Mucosa of rectum (tissue), 2 donors: ENCODE results near the gene MAN1A1.
"Not testable (repeated sequence)": the region's sequence is repeated elsewhere in the genome, so short reads cannot be mapped to it uniquely, and the experiment has no call there.

Experiments used
- H3K27ac ChIP-seq, 2 donors: one replicate each; pipeline ENCODE4 v1.7.0; 2013; ENCODE audit warnings: inconsistent platforms in 2 of 2, low read depth in 2 of 2, low read length in 2 of 2
- H3K27me3 ChIP-seq, 2 donors: one replicate each; pipeline ENCODE4 v1.7.0; 2013; ENCODE audit warnings: low read length in 2 of 2; ENCODE audit not compliant: control insufficient read depth in 2 of 2, insufficient read depth in 2 of 2
- H3K36me3 ChIP-seq, 2 donors: one replicate each; pipeline ENCODE4 v1.7.0; 2013; ENCODE audit warnings: low read length in 2 of 2; ENCODE audit not compliant: control insufficient read depth in 2 of 2, insufficient read depth in 2 of 2
- H3K4me1 ChIP-seq, 2 donors: one replicate each; pipeline ENCODE4 v1.7.0; 2013; ENCODE audit warnings: low read length in 2 of 2, mild to moderate bottlenecking in 1 of 2; ENCODE audit not compliant: control insufficient read depth in 2 of 2, insufficient read depth in 2 of 2
- H3K4me3 ChIP-seq, 2 donors: one replicate each; pipeline ENCODE4 v1.7.0; 2013; ENCODE audit warnings: low read length in 2 of 2
- H3K9ac ChIP-seq, 2 donors: one replicate each; pipeline ENCODE4 v1.7.0; 2013; ENCODE audit warnings: low read length in 2 of 2, low read depth in 1 of 2, mild to moderate bottlenecking in 1 of 2
- H3K9me3 ChIP-seq, 2 donors: one replicate each; pipeline ENCODE4 v1.7.0; 2013; ENCODE audit warnings: low read length in 2 of 2; ENCODE audit not compliant: control insufficient read depth in 2 of 2
- donor health status: healthy.
- donor health status: Normal muscosa, but diverticular disease.

Gene MAN1A1

GRCh38 chr6:119349361-119350201 lies at the start of gene MAN1A1:
Gene MAN1A1, minus strand, starts transcription at chr6:119349761. Its CDS starts 696 bp downstream, at chr6:119349065.
- Histone ChIP-seq H3K36me3 (no peaks in the 10 kb centered on the region), H3K4me1 (peaks cover 14 to 16% of the 10 kb centered on the region in 2 donors), H3K9me3 (no peaks in the 10 kb centered on the region), H3K9ac (peak within 1 kb of the TSS; percentile 89 to 90), H3K27ac (peak within 1 kb of the TSS; percentile 91 to 92), H3K4me3 (peak within 1 kb of the TSS; percentile 94 to 95), H3K27me3 (no peaks in the 10 kb centered on the region)

DNA sequence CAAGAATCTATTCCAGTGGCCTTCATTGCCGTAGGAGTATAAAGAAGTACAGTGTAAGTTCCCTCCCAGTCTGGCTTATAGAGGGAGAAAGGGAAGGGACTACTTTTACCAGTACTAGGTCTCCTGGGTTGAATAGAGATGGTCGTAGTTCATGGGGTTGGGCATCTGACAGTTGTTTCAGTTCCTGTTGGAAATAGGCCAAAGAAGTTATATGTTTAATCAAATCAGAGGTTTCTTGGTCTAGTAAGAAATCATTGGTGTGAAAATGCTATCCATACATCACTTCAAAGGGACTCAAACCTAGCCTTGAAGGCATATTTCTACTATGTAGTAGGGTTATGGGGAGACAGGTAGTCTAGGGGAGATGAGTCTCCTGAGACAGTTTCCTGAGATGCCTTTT lies 45.6 kb upstream of the MAN1A1 start:
- Histone ChIP-seq H3K4me3 (no peak overlapping the region), H3K36me3 (no peaks in the 10 kb centered on the region), H3K4me1 (no peaks in the 10 kb centered on the region), H3K27ac (no peak overlapping the region), H3K9me3 (peaks cover 0 to 3% of the 10 kb centered on the region in 2 donors), H3K9ac (no peak overlapping the region), H3K27me3 (no peaks in the 10 kb centered on the region)

GRCh38 chr6:119390247-119390793 lies 40.8 kb upstream of the MAN1A1 start:
- H3K9ac ChIP-seq, result no peak overlapping the region
- no peaks in the 10 kb centered on the region for H3K4me1 ChIP-seq
- H3K27ac ChIP-seq, result no peak overlapping the region

DNA sequence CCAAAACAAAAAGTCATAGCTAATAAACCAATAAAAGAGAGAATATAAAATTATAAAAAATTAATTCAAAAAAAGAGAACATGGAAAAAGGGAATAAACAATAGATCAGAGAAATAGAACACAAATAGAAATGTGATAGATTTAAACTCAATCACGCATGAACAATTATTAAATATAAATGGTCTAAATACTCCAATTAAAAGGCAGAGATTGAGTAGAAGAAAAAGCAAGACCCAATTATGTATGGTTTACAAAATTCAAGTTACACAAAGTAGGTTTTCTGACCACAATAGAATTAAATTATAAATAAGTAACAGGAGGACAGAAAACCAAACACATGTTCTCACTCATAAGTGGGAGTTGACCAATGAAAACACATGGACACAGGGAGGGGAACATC lies 36.4 kb upstream of the MAN1A1 start:
- Histone ChIP-seq H3K27ac (no peak overlapping the region), H3K27me3 (no peaks in the 10 kb centered on the region), H3K4me3 (no peak overlapping the region), H3K4me1 (no peaks in the 10 kb centered on the region), H3K36me3 (no peaks in the 10 kb centered on the region), H3K9me3 (no peaks in the 10 kb centered on the region), H3K9ac (no peak overlapping the region)

More at GRCh38 chr6:119390247-119390793, 40.8 kb upstream of the MAN1A1 start:
- H3K36me3 ChIP-seq, result no peaks in the 10 kb centered on the region
- no peaks in the 10 kb centered on the region for H3K9me3 ChIP-seq
- H3K27me3 ChIP-seq, result no peaks in the 10 kb centered on the region
- no peak overlapping the region for H3K4me3 ChIP-seq

DNA sequence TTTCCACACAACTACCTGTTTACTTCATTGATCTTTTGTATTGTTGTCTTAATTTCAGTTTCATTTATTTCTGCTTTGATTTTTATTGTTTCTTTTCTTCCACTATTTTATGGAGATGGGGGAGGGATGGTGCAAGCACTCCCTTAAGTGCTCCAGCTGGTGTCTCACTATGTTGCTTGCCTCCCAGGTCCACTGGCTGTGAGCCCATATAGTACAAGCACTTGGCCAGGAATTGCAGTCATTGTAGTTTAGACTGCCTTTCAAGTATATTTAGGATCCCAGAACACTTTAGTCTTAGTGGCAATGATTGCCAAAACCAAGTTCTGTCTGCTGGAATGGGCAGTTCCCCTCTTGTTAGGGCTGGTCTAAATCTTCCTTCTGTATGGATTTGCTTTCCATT lies 34.9 kb upstream of the MAN1A1 start:
- Histone ChIP-seq H3K4me3 (no peak overlapping the region), H3K9me3 (no peaks in the 10 kb centered on the region), H3K27me3 (no peaks in the 10 kb centered on the region), H3K36me3 (no peaks in the 10 kb centered on the region), H3K9ac (no peak overlapping the region), H3K4me1 (no peaks in the 10 kb centered on the region), H3K27ac (no peak overlapping the region)

- Histone ChIP-seq H3K9ac (no peak overlapping the region), H3K27ac (no peak overlapping the region), H3K9me3 (no peaks in the 10 kb centered on the region), H3K4me1 (no peaks in the 10 kb centered on the region), H3K36me3 (no peaks in the 10 kb centered on the region), H3K27me3 (no peaks in the 10 kb centered on the region), H3K4me3 (no peak overlapping the region)
Observed at GRCh38 chr6:119379809-119380208, 30.2 kb upstream of the MAN1A1 start.

DNA sequence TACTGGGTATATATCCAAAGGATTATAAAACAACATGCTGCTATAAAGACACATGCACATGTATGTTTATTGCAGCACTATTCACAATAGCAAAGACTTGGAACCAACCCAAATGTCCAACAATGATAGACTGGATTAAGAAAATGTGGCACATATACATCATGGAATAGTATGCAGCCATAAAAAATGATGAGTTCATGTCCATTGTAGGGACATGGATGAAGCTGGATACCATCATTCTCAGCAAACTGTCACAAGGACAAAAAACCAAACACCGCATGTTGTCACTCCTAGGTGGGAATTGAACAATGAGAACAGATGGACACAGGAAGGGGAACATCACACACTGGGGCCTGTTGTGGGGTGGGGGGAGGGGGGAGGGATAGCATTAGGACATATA lies 27.5 kb upstream of the MAN1A1 start:
- not testable (repeated sequence) for H3K4me1 ChIP-seq, H3K9me3 ChIP-seq, H3K27me3 ChIP-seq

DNA sequence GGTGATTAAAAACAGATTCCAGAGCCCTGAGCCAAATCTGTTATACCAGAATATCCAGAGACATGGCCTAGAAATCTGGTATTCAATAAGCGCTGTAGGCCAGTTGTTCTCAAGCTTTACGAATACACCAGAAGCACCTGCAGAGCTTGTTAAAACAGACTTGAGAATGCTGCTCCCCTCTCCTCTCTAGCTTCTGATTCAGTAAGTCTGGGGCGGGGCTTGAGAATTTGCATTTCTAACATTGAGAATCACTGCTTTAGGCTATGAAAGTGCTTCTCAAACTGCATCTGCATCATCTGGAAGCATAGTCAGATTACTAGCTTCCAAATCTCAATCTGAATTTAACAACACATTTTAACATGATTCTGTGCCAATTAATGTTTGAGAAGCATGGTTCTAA lies 20.5 kb upstream of the MAN1A1 start:
- Histone ChIP-seq H3K9ac (no peak overlapping the region), H3K9me3 (no peaks in the 10 kb centered on the region), H3K4me3 (no peak overlapping the region), H3K27me3 (no peaks in the 10 kb centered on the region), H3K36me3 (no peaks in the 10 kb centered on the region), H3K27ac (no peak overlapping the region), H3K4me1 (no peaks in the 10 kb centered on the region)

More for the DNA sequence above, 27.5 kb upstream of the MAN1A1 start:
- not testable (repeated sequence) for H3K9ac ChIP-seq, H3K27ac ChIP-seq, H3K36me3 ChIP-seq, H3K4me3 ChIP-seq

DNA sequence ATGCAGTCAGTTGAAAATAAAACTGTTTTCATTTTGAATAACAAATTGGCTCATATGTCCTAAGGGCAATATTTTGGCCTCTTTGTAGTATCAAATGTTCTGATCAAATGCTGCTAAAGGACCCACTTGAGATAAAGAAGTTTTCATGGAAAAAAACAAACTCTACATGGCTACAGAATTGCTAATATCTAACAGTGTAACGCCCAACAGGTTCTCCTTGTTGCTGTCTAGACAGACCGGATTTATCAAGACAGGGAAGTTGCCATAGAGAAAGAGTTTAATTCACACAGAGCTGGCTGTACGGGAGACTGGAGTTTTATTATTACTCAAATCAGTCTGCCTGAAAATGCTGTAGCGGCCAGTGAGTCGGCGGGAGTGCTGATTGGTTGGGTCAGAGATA lies 19.4 kb upstream of the MAN1A1 start:
- no peaks in the 10 kb centered on the region for H3K4me1 ChIP-seq
- no peaks in the 10 kb centered on the region for H3K9me3 ChIP-seq
- H3K27me3 ChIP-seq, result no peaks in the 10 kb centered on the region
- H3K9ac ChIP-seq, result no peak overlapping the region
- no peak overlapping the region for H3K27ac ChIP-seq
- H3K4me3 ChIP-seq, result no peak overlapping the region
- H3K36me3 ChIP-seq, result no peaks in the 10 kb centered on the region

- H3K9ac ChIP-seq, result no peak overlapping the region
- no peak overlapping the region for H3K27ac ChIP-seq
- H3K27me3 ChIP-seq, result no peaks in the 10 kb centered on the region
- no peaks in the 10 kb centered on the region for H3K36me3 ChIP-seq
- H3K9me3 ChIP-seq, result no peaks in the 10 kb centered on the region
- H3K4me3 ChIP-seq, result no peak overlapping the region
- no peaks in the 10 kb centered on the region for H3K4me1 ChIP-seq
Observed at GRCh38 chr6:119361209-119361608, 11.6 kb upstream of the MAN1A1 start.
